Head of caudate nucleus (tissue), 42 donors: ENCODE measurements around the gene TPSB2.
A peak's percentile ranks its signal among the peaks of the same experiment; 100 is the strongest.
"Not testable (repeated sequence)": the region's sequence is repeated elsewhere in the genome, so short reads cannot be mapped to it uniquely, and the experiment has no call there.

Experiments used
- DNase-seq, 42 donors: peaks; one replicate each; pipeline versions ENCODE4 v3.0.0 to v3.0.0-alpha.2; 2020 to 2021; ENCODE audit warnings: mixed read lengths in 7 of 42
- intact Hi-C: fragments of 100-400 bp; cut with DNase I; formaldehyde crosslinking; loops from one replicate; pipeline ENCODE4 v1.15.0; 2022

The TPSB2 gene

GRCh38 chr16:1230084-1230470 is at the start of gene TPSB2:
TSS of gene TPSB2 (minus strand) at chr16:1230184. CDS start at chr16:1229951, 233 bp downstream.
- intact Hi-C loops, DNase-seq: not testable (repeated sequence)

GRCh38 chr16:1279081-1279944 is 49.3 kb upstream of the TPSB2 start:
- no peak for DNase-seq
- intact Hi-C loops = no loop called here

- no peak for DNase-seq
- intact Hi-C loops = no loop called here
Observed at GRCh38 chr16:1278477-1278876, 48.5 kb upstream of the TPSB2 start.

- intact Hi-C loops = no loop called here
- DNase-seq = no peak
Observed at GRCh38 chr16:1277617-1278282, 47.8 kb upstream of the TPSB2 start.

GRCh38 chr16:1277151-1277598 is 47.2 kb upstream of the TPSB2 start:
- DNase-seq = no peak
- intact Hi-C loops = no loop called here

GRCh38 chr16:1276580-1276878 is 46.5 kb upstream of the TPSB2 start:
- DNase-seq = no peak
- intact Hi-C loops = no loop called here

GRCh38 chr16:1275791-1276579 is 46.0 kb upstream of the TPSB2 start:
- intact Hi-C loops = no loop called here

GRCh38 chr16:1274767-1275166 is 44.8 kb upstream of the TPSB2 start:
- DNase-seq = no peak
- intact Hi-C loops = no loop called here

More at GRCh38 chr16:1275791-1276579, 46.0 kb upstream of the TPSB2 start:
- DNase-seq = no peak

GRCh38 chr16:1273816-1274215 is 43.8 kb upstream of the TPSB2 start:
- intact Hi-C loops = no loop called here
- no peak for DNase-seq

GRCh38 chr16:1272453-1273198 is 42.6 kb upstream of the TPSB2 start:
- intact Hi-C loops = no loop called here
- no peak for DNase-seq

GRCh38 chr16:1271724-1272413 is 41.9 kb upstream of the TPSB2 start:
- intact Hi-C loops = not testable (repeated sequence)
- DNase-seq = peak in 18 of 42 donors; percentile 1 to 52 (median 22)

- intact Hi-C loops = no loop called here
- no peak for DNase-seq
Observed at GRCh38 chr16:1271380-1271723, 41.4 kb upstream of the TPSB2 start.

GRCh38 chr16:1269418-1269817 is 39.4 kb upstream of the TPSB2 start:
- DNase-seq, intact Hi-C loops: not testable (repeated sequence)

GRCh38 chr16:1265826-1266225 is 35.8 kb upstream of the TPSB2 start:
- intact Hi-C loops = no loop called here
- DNase-seq = no peak

GRCh38 chr16:1265090-1265630 is 35.2 kb upstream of the TPSB2 start:
- no peak for DNase-seq
- intact Hi-C loops = no loop called here

GRCh38 chr16:1264345-1265089 is 34.5 kb upstream of the TPSB2 start:
- no peak for DNase-seq
- intact Hi-C loops = no loop called here

- no peak for DNase-seq
- intact Hi-C loops = no loop called here
Observed at GRCh38 chr16:1263591-1264344, 33.8 kb upstream of the TPSB2 start.
